Measurements from ENCODE around the gene LIG1.

Gene LIG1

DNA sequence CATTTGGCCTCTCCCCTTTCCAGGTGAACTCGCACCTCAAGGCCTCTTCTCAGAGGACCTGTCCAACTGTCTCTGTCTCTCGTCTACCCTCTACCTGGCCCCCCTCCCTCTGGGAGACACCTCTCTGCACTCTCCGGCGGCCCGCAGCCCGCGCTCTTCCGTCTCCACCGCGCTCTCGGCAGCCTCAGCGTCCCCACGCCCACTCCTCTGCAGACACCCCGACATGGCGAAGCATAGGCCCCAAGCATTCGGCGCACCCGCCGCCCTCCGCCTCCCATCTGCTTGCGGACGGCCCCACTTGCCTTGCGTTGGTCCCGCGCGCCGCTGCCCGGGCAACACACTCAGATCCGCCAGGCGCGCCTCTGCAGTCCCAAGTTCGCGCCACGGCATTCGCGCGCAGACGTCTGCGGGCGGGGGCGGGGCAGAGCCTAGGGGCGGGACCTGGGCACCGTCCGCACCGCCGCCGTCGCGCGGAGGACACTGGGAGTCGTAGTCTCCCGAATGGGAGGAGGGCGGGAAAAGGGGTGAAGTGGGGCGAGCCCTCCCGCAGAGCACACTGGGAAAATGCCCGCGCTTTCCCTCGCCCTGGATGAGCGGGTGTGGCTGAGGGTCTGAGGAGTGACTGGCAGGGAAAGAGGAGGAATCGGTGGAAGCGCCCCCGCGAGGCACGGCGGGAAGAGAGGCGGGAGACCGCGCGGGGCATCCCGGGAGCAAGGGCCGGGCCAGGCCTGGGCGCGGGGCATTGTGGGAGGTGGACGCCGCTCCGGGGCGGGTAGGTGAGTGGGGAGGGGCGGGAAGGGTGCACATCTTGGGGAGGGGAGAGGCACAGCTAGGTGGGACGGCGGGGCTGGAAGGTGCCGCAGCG is at the start of gene LIG1, which contains the start of gene ZSWIM9:
LIG1 (minus strand) TSS at position 406 of the 865 bp plus-strand sequence. CDS start 4,778 bp downstream, outside the sequence.
ZSWIM9 (plus strand) TSS at position 742 of the 865 bp plus-strand sequence. CDS start 1,123 bp downstream, outside the sequence.
- DNase-seq = peak; percentile 97

DNA sequence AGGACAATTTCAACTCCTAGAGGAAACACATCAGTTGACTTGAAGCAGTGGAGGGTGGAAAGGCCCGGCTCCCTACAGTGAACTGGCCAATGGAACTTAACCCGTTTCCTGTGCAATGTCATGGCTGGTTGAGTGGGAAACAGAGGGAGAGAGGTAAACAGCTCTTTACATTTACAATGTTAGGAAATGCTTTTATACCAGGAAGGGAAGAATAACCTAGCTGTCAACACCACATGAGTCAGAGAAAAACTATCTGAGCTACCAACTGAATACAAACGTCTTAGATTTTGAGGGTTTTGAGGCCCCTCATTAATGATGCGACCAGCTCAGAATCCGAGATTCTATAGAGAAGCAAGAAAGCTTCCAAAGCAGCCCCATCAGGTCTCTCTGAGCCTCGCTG is 48.9 kb upstream of the LIG1 start:
- DNase-seq = no peak

DNA sequence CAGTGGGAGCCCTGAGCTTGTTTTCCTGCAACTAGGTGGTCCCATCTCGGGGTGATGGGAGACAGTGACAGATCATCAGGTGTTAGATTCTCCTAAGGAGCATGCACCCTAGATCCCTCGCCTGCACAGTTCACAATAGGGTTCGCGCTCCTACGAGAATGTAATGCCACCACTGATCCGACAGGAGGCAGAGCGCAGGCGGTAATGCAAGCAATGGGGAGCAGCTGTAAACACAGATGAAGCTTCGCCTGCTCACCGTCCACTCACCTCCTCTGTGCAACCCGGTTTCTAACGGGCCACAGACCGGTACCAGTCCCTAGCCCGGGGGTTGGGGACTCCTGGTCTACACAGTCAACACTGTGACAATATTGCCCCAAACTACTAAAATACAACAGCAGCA is 46.8 kb upstream of the LIG1 start:
- no peak for DNase-seq

DNA sequence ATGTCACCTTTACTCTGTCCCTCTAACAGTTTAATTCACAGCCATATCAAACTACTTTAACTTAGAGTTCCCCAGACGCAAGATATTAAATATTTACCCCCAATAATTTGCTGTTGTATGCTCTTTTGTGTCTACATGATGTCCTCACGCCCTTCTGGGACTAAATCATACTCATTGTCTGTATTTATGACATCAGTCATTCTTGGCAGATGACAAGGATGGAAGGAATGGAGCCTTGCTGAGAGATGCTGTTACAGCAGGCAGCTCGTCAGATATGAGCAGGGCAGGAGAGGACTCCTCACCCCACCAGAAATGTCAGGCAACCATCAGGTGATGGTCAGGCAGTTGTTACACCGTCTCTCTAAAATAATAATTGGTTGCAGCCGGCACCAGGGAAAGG is 43.8 kb upstream of the LIG1 start:
- DNase-seq = no peak

DNA sequence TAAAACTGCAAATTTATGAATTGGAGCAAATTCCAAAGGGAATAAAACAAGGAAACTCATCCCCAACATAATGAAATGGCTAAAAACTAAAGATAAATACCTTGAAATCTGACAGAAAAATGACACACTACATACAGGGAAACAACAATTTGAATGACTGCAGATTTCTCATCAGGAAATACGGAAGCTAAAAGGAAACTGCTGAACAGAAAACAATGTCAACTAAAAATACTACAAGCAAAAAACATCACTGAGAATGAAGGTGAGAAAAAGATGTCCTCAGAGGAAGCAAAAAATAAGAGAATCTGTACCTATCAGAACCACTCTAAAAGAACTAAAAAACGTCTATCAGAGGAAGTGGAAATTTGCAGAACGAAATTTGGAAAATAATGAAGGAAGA is 39.9 kb upstream of the LIG1 start:
- DNase-seq = no peak

DNA sequence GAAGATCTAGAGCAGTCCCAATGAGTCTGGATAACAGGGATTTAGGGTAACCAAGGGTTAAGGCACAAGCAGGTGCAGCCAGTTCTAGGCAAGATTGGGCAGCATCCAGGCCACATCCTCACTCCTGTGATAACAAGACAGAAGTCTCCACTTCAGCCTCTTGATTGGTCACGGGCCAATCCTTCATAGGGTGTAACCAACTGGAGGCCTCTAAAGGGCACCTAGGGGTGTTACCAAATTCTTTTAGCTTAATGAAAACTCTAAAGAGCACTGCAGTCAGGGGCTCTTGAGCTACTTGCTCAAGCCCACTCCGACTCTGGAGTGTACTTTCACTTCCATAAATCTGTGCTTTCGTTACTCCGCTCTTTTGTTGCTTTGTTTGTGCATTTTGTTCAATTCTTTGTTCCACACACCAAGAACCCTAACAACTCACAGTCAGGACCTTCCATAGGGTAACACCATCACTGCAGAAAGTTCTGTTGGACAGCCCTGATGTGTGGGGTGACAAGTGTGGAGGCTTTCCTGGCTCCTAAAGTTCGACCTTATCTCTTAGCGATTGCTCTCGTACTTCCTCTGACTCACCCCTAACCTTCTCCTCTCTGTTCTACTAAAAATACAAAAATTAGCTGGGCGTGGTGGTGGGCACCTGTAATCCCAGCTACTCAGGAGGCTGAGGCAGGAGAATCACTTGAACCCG is 36.4 kb upstream of the LIG1 start:
- no peak for DNase-seq

DNA sequence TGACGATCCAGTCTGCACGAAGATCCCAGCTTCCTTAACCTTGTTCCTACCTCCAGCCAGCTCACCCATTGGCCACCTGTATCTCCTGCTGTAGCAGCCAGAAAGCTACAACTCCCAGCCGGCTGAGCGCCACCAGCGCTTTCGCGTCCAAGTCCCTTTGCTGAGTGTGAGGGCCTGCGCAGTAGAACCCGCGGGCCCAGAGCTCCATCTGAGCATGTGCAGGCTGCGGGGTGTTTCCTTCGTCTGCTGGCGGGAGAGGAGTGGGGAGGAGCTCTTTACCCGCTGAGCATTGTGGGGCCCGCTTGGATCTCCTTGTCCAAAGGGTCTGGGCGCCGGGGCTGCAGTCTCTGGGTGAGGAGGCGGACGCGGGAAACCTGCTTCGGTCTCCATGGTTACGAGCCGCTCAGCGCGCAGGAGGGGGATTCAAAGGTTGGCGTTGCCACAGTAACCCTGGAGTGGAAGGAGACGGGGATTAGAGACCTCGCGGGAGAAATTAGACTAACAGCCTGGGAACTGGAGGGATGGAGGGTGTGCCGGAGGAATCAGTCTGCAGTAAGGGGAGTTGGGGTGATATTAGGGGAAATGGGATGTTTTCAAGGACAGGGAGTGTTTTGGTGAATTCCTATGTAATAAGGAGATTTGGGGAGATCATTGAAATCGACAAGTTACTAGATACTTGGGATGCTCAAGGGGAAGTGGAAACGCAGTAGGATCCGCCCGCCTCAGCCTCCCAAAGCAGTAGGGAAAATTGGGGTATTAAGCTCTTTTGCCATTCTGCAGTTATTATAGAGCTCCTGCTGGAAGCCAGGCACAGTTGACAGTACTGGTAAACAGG is 33.9 kb upstream of the LIG1 start:
- peak; percentile 100 for DNase-seq

DNA sequence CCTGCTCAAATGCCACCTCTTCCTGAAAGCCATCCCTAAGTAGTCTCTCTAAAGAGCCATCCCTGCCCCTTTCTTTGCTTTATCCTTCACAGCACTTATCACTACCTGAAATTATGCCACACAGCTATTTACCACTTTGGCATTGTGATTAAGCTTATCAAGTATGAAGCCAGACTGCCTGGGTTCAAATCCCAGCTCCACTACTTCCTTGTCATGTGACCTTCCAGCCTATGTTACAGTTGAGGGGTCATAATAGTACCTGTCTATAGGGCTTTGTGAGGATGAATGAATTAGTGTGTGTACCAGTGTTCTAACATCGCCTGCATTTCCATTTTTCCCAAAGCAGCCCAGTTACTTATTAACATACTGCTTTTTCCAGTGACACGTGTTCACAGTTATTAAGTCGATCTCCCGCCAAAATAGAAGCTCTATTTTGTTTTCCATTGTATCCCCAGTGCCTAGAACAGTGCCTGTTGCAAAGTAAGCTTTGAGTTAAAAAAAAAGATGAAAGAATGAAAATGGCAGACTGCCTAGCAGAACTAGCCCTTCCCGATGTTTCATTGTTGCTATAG is 33.2 kb upstream of the LIG1 start:
- no peak for DNase-seq

DNA sequence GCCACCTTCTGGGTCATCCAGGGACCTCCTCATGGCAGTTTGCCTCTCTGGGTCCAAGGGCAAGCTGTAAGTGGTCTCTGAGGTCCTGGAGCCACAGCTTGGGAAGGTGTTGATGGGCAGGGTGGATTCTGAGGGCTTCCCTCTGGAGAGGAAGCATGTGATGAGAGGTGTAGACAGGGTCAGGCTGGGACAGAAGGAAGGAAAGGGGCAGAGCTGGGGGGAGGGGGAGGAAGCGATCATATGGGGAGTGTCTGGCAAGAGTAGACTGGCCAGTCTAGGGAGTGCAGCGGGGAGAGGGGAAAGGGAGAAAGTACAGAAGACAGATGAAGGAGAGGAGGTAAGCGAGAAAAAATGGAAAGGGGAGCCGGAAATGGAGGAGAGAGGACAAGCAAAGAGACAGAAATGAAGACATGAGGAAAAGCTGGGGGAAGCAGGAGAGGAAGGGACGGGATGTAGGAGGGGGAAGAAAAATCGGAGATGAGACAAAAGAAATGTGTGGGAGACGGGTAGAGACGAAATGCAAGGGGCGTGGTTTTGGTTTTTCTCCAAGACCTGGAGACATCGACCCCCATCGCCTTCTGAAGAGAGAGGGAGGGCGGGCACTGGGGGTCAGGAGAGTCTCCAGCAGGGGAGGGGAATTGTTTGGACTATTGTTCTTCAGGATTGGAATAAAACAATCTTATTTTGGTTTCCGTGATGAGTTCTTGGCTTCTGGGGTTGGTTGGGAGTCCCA is 27.0 kb upstream of the LIG1 start:
- DNase-seq = peak; percentile 40

DNA sequence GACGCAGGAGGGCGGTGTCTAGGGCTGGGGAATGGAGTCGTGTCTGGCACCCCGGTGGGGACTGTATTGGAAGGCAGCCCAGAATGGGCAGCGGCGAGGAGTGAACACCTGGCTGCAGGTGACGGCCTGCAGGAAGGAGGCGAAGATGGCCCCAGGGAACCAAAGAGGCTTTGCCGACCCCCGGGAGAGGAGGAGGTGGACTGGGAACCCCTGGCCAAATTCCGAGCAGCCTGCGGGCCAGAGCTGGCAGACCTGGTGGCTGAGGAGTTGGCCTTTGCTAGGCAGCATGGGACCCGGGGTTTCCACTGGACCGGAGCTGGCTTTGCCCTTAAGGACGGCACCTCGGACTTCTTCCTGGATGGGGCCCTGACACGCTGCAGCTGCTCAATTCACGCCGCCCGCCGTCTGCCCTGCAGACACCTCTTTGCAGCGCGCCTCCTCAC is 26.2 kb upstream of the LIG1 start:
- no peak for DNase-seq

DNA sequence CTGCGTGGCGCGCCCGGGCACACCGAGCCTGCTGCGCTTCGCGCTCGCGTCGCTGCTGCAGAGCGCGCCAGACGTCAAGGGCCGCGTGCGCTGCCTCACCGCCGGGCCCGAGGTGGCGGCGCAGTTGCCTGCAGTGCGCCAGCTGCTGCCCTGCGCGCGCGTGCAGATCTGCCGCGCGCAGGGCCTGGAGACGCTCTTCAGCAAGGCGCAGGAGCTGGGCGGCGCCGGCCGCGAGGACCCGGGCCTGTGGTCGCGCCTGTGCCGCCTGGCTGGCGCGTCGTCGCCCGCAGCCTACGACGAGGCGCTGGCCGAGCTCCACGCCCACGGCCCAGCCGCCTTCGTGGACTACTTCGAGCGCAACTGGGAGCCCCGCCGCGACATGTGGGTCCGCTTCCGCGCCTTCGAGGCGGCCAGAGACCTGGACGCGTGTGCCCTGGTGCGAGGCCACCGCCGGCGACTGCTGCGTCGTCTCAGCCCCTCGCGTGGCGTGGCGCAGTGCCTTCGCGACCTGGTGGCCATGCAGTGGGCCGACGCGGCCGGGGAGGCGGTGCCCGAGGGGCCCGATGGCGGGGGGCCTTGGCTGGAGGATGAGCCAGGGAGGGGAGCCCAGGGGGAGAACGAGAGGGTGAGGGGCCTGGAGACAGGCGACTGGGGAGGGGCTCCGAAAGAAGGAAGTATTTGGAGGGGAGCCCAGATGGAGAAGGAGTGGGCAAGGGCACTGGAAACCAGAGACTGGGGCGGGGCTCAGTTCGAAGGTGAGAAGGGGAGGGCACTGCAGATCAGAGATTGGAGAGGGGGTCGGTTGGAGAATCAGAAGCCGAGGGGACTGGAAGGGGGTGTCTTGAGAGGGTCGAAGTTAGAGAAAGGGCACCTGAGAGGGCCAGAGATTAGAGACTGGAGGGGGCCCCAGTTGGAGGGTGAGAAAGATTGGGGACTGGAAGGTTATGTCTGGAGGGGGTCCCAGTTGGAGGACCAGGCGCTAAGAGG is 25.0 kb upstream of the LIG1 start:
- no peak for DNase-seq

DNA sequence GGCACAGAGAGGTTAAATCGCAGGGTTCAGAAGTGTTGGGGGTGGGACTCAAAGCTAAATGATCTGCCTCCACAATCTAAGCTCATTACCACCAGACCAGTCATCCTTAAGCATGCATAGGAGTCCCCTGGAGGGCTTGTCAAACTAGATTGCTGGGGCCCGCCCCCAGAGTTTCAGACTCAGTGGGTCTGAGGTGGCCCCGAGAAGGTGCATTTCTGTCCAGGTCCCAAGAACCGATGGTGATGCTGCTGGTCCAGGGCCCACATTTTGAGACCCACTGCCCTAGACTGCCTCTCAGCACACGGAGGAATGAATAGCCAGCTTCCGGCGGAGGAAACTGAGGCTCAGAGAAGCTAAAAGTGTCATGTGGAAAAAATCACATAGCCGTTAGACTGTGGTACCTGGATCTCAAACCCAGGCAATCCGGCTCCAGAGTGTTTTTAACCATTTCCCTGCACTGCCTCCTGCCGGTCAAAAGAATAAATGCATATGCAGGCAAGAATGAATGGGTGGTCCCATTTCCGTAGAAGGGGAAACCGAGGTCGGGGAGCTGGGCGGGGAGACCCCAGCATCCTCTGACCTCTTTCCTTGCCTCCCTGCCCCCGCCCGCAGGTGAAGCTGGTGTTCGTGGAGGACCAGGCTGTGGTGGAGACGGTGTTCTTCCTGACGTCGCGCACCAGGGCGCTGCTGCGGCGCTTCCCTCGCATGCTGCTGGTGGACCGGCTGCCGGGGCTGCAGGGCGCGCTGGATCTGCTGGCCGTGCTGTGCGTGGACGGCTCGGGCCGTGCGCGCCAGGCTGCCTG is 24.1 kb upstream of the LIG1 start:
- DNase-seq = peak; percentile 18

DNA sequence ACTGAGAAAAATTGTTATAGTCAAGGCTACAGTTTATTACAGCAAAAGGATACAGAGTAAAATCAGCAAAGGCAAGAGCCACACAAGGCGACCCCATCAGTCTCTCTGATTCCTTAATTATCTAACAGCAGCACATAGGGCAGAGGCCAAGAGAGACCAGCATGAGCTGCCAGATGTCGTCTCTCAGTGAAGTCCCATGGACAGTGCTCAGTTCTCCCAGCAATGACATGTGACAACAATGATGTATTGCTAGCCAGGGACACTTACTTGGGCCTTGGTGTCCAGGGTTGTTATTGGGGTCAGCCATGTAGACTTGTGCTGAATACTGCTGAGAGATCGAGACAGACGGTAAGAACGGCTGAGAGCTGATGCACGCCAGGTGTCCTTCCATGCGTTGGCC is 22.6 kb upstream of the LIG1 start:
- no peak for DNase-seq

DNA sequence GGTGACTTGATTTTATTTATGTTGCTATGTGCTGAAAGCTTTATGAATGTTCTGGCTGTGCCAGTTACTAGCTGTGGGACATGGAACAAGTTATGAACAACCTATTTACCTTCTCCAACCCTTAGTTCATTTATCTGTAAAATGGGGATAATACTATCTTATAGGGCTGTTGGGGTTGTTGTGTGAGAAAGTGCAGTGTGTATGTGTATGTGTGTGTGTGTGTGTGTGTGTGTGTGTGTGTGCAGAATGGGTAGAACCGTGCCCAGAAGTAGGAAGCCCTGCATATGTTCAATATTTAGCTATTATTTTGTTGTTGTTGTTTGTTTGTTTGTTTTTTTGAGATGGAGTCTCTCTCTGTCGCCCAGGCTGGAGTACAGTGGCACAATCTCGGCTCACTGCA is 20.7 kb upstream of the LIG1 start:
- DNase-seq = no peak

DNA sequence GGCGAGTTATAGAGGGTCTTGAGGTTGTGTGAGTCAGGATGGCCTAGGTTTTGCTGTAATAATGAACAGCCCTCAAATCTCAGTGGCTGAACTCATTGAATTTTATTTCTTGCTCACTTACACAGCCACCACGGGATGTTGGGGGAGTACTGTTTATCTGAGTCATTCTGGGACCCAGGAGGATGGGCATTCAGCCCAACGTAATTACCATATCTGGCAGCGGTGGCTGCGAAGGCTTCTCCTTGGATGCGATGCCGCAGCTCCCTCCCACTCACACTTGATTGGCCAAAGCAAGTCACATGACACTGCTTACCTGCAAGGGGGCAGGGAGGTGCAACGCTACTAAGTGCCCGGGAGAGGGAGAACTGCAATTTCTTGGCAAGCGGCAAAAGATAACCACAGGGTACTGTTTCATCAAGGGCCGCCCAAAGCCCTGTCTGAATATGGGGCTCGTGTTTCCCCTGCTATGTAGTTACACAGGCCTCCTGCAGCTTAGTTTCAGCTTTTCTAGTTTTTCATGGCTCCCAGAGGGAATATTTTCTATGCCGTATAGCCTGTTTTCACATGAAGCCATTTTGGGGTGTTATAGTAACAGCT is 20.2 kb upstream of the LIG1 start:
- peak; percentile 74 for DNase-seq

DNA sequence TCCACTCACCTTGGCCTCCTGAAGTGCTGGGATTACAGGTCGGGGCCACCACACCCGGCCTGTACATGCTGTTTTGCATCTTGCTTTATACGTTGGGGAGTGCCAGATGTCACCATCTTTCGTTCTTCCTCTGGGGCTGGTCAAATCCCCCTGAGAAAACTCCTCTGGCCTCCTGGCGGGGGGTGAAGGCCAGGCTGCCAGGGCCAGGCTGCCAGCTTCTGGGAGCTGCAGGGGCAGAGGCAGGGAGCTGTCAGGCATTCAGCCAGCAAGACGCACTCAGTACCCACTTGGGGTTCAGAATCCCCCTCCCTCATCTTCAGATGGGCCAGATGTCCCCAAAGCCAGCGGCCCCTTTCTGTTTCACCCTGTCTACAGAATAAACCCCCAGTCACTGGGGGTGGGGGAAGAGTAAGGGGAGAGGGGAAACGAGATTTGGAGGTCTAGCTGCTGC is 16.4 kb upstream of the LIG1 start:
- DNase-seq = peak; percentile 83

DNA sequence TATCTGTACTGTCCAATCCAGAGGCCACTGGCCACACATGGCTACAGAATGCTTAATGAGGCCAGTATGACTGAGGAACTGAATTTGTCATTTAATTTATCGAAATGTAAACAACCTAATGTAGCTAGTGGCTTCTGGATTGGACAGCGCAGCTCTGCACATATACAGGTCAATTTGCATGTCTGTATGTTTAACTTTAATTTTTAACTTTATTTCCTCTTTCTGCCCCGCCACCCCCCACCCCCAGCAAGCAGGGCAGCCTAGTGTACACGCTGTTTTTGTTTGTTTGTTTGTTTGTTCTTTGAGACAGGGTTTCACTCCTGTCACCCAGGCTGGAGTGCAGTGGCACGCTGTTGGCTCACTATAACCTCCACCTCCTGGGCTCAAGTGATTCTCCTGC is 15.9 kb upstream of the LIG1 start:
- DNase-seq = no peak

DNA sequence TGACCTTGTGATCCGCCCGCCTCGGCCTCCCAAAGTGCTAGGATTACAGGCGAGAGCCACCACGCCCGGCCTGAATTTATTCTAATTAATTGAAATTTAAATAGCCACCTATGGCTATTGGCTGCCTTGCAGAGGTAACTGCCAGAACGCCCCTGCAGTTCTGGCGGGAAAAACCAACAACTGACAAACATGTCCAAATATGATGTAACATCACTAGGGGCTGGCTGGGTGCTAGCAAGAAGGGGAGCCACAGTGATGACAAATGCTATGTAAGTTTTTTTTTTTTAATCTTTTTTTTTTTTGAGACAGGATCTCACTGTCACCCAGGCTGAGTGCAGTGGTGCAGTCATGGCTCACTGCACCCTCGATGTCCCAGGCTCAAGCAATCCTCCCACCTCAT is 13.2 kb upstream of the LIG1 start:
- no peak for DNase-seq

DNA sequence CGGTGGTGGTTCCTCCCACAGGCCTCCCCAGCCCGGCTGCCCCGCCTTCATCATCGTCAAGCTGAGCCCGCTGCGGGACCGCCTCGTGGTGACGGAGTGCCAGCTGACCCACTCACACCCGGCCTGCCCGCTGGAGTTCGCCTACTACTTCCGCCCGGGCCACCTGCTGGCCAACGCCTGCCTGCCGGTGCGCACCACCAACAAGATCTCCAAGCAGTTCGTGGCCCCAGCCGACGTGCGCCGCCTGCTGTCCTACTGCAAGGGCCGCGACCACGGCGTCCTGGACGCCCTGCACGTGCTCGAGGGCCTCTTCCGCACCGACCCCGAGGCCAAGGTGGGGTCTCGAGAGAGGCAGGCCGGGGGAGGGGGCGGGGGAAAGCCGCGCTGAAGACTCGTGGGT is 12.3 kb upstream of the LIG1 start:
- no peak for DNase-seq
